ENCODE results near the gene IFIT1.
"Not testable (repeated sequence)": the region's sequence is repeated elsewhere in the genome, so short reads cannot be mapped to it uniquely, and the experiment has no call there.

IFIT1 gene

GRCh38 chr10:89428877-89429276, 36.5 kb downstream of the IFIT1 start:
- Histone ChIP-seq H3K4me1 (no peaks in the 10 kb centered on the region), H3K4me2 (no peak overlapping the region), H3K27ac (no peak overlapping the region), H3K9me3 (no peaks in the 10 kb centered on the region), H3K4me3 (no peak overlapping the region), H3K9ac (no peak overlapping the region), H3K27me3 (no peaks in the 10 kb centered on the region), H4K20me1 (no peaks in the 10 kb centered on the region), H3K36me3 (no peaks in the 10 kb centered on the region)
- no peak for TF ChIP-seq Cebpa-rat (IDR thresholded peaks at IDR 0.05)

GRCh38 chr10:89431977-89432376, 39.6 kb downstream of the IFIT1 start:
- H3K36me3 ChIP-seq = no peaks in the 10 kb centered on the region
- H3K4me1 ChIP-seq = no peaks in the 10 kb centered on the region
- no peak overlapping the region for H3K27ac ChIP-seq
- no peak for TF ChIP-seq Cebpa-rat (IDR thresholded peaks at IDR 0.05)
- no peaks in the 10 kb centered on the region for H3K27me3 ChIP-seq
- no peak overlapping the region for H3K4me2 ChIP-seq
- H4K20me1 ChIP-seq = no peaks in the 10 kb centered on the region
- H3K9ac ChIP-seq = no peak overlapping the region
- no peaks in the 10 kb centered on the region for H3K9me3 ChIP-seq
- H3K4me3 ChIP-seq = no peak overlapping the region

GRCh38 chr10:89438525-89438924, 46.1 kb downstream of the IFIT1 start:
- TF ChIP-seq Cebpa-rat (IDR thresholded peaks at IDR 0.05) = no peak
- H3K36me3 ChIP-seq = no peaks in the 10 kb centered on the region
- no peaks in the 10 kb centered on the region for H3K27me3 ChIP-seq
- no peaks in the 10 kb centered on the region for H3K4me1 ChIP-seq
- no peaks in the 10 kb centered on the region for H4K20me1 ChIP-seq
- H3K9me3 ChIP-seq = no peaks in the 10 kb centered on the region
- no peak overlapping the region for H3K4me3 ChIP-seq
- H3K27ac ChIP-seq = no peak overlapping the region
- no peak overlapping the region for H3K4me2 ChIP-seq
- no peak overlapping the region for H3K9ac ChIP-seq

- no peaks in the 10 kb centered on the region for H3K4me1 ChIP-seq
Observed at GRCh38 chr10:89440226-89441009, 48.0 kb downstream of the IFIT1 start.

GRCh38 chr10:89442289-89442688, 49.9 kb downstream of the IFIT1 start:
- Histone ChIP-seq H4K20me1 (no peaks in the 10 kb centered on the region), H3K4me3 (no peak overlapping the region), H3K27me3 (no peaks in the 10 kb centered on the region), H3K9ac (no peak overlapping the region), H3K4me1 (no peaks in the 10 kb centered on the region), H3K27ac (no peak overlapping the region), H3K36me3 (no peaks in the 10 kb centered on the region), H3K4me2 (no peak overlapping the region), H3K9me3 (no peaks in the 10 kb centered on the region)
- no peak for TF ChIP-seq Cebpa-rat (IDR thresholded peaks at IDR 0.05)

More at GRCh38 chr10:89440226-89441009, 48.0 kb downstream of the IFIT1 start:
- no peak overlapping the region for H3K9ac ChIP-seq
- no peak overlapping the region for H3K4me2 ChIP-seq
- TF ChIP-seq Cebpa-rat (IDR thresholded peaks at IDR 0.05) = no peak
- no peaks in the 10 kb centered on the region for H4K20me1 ChIP-seq
- H3K36me3 ChIP-seq = no peaks in the 10 kb centered on the region
- H3K9me3 ChIP-seq = no peaks in the 10 kb centered on the region
- H3K27ac ChIP-seq = no peak overlapping the region
- no peaks in the 10 kb centered on the region for H3K27me3 ChIP-seq
- no peak overlapping the region for H3K4me3 ChIP-seq

- H3K27ac ChIP-seq, H3K9ac ChIP-seq, H4K20me1 ChIP-seq: not testable (repeated sequence)
Observed at GRCh38 chr10:89444819-89445218, 52.4 kb downstream of the IFIT1 start.

GRCh38 chr10:89450901-89451300, 58.5 kb downstream of the IFIT1 start:
- no peaks in the 10 kb centered on the region for H3K4me1 ChIP-seq
- no peaks in the 10 kb centered on the region for H3K27me3 ChIP-seq
- no peak overlapping the region for H3K4me3 ChIP-seq
- H3K9ac ChIP-seq = no peak overlapping the region
- no peaks in the 10 kb centered on the region for H3K9me3 ChIP-seq
- H3K27ac ChIP-seq = no peak overlapping the region
- no peaks in the 10 kb centered on the region for H4K20me1 ChIP-seq
- no peak overlapping the region for H3K4me2 ChIP-seq
- H3K36me3 ChIP-seq = no peaks in the 10 kb centered on the region
- no peak for TF ChIP-seq Cebpa-rat (IDR thresholded peaks at IDR 0.05)

More at GRCh38 chr10:89444819-89445218, 52.4 kb downstream of the IFIT1 start:
- H3K4me2 ChIP-seq, H3K27me3 ChIP-seq, H3K4me3 ChIP-seq, H3K9me3 ChIP-seq, H3K36me3 ChIP-seq, H3K4me1 ChIP-seq: not testable (repeated sequence)

- no peaks in the 10 kb centered on the region for H4K20me1 ChIP-seq
- H3K4me2 ChIP-seq = no peak overlapping the region
- H3K9ac ChIP-seq = no peak overlapping the region
- no peaks in the 10 kb centered on the region for H3K27me3 ChIP-seq
- no peaks in the 10 kb centered on the region for H3K36me3 ChIP-seq
- H3K27ac ChIP-seq = no peak overlapping the region
- H3K9me3 ChIP-seq = no peaks in the 10 kb centered on the region
- H3K4me1 ChIP-seq = no peaks in the 10 kb centered on the region
- no peak for TF ChIP-seq Cebpa-rat (IDR thresholded peaks at IDR 0.05)
- no peak overlapping the region for H3K4me3 ChIP-seq
Observed at GRCh38 chr10:89452193-89452592, 59.8 kb downstream of the IFIT1 start.

- H3K9ac ChIP-seq = no peak overlapping the region
- no peaks in the 10 kb centered on the region for H3K9me3 ChIP-seq
- H4K20me1 ChIP-seq = no peaks in the 10 kb centered on the region
- no peaks in the 10 kb centered on the region for H3K36me3 ChIP-seq
- no peak for TF ChIP-seq Cebpa-rat (IDR thresholded peaks at IDR 0.05)
- no peaks in the 10 kb centered on the region for H3K4me1 ChIP-seq
- H3K27me3 ChIP-seq = no peaks in the 10 kb centered on the region
- H3K27ac ChIP-seq = no peak overlapping the region
- H3K4me3 ChIP-seq = no peak overlapping the region
- H3K4me2 ChIP-seq = no peak overlapping the region
Observed at GRCh38 chr10:89454561-89455347, 62.3 kb downstream of the IFIT1 start.

Measured in BLaER1 (cell line).